VCaP (cell line): Measurements from ENCODE around the gene PDCL3.

Source experiments
- H3K27ac ChIP-seq: fragments of 450-650 bp; 2 replicates; pipeline ENCODE4 v1.5.1; 2017
- CTCF ChIP-seq: fragments of 450-650 bp; conservative IDR thresholded peaks from 2 replicates; pipeline ENCODE4 v1.5.1; 2017; ENCODE audit warnings: mild to moderate bottlenecking, moderate library complexity

PDCL3 gene

GRCh38 chr2:100562613-100563406 is at the start of gene PDCL3:
PDCL3 (plus strand) TSS chr2:100562993; CDS start chr2:100563068, 75 bp downstream.
- H3K27ac ChIP-seq = peak within 1 kb of the TSS; percentile 87
- TF ChIP-seq CTCF = no peak

GRCh38 chr2:100513650-100514049 is 49.1 kb upstream of the PDCL3 start:
- TF ChIP-seq CTCF = no peak
- no peak overlapping the region for H3K27ac ChIP-seq

DNA sequence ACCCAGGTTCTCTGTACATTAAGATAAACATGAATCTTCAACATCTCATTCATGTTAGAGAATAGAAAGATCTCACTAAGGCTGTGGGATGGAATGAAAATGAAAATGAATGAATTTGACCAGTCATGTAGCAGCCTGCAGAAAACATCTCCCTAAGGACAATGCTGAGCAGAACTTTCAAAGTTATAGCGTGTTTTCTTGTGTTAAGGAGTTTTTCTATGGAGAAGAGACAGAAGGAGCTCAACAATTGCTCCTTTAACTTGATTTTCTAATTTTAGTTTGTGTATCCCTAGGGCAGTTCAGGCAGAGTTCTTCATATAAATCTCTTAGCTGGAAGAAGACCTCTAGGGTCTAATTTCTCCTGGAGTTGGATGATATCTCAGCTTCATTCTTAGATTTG is 45.2 kb upstream of the PDCL3 start:
- TF ChIP-seq CTCF = no peak
- no peak overlapping the region for H3K27ac ChIP-seq

DNA sequence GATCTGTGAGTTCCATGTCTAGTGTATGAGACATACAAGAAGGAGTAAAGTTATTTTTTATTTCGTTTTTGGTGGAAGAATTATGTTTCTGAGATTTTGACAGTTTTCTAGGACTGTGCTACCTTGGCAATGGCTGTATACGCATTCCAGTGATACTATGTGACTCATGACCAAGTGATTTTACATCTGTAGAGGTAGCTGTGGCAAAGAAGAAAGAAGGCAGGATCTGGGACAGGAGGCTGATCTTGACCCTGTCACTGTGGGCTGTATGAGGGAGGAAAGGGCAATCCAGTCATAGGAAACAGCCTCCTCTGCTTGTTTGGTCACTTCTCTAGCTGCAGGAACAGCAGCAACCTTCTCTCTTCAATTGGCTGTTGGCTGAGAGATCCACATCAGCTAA is 44.0 kb upstream of the PDCL3 start:
- H3K27ac ChIP-seq = no peak overlapping the region
- no peak for TF ChIP-seq CTCF

GRCh38 chr2:100520224-100520623 is 42.6 kb upstream of the PDCL3 start:
- no peak overlapping the region for H3K27ac ChIP-seq
- TF ChIP-seq CTCF = no peak

- TF ChIP-seq CTCF = no peak
Observed at GRCh38 chr2:100522430-100522829, 40.4 kb upstream of the PDCL3 start.

GRCh38 chr2:100524331-100524730 is 38.5 kb upstream of the PDCL3 start:
- H3K27ac ChIP-seq = no peak overlapping the region
- TF ChIP-seq CTCF = no peak

More at GRCh38 chr2:100522430-100522829, 40.4 kb upstream of the PDCL3 start:
- no peak overlapping the region for H3K27ac ChIP-seq
